K562 (cell line): ENCODE data around the gene CRCP.

Experiments used
- ATF3 ChIP-seq, 2 experiments: fragments of 450-650 bp in 1 of 2; sonication (generic) in 1 of 2; formaldehyde crosslinking in 1 of 2; IDR thresholded peaks in 1 of 2; conservative IDR thresholded peaks in 1 of 2; 2 replicates each; pipeline versions ENCODE4 v1.6.1 to v1.8.1; 2016 to 2023; ENCODE audit warnings: mild to moderate bottlenecking in 2 of 2, moderate library complexity in 2 of 2, inconsistent platforms in 1 of 2, missing genetic modification reagents in 1 of 2
- CEBPZ ChIP-seq: fragments of 150-350 bp; IDR thresholded peaks from 2 replicates; pipeline ENCODE4 v1.6.1; 2014; ENCODE audit warnings: low read depth, mild to moderate bottlenecking, low read length, borderline replicate concordance
- ELF1 ChIP-seq: fragments of 200-800 bp; sonication (Bioruptor generic); IDR thresholded peaks from 2 replicates; pipeline ENCODE4 v1.6.1; 2016; ENCODE audit warnings: missing genetic modification characterization, missing compliant biosample characterization
- EP300 ChIP-seq: IDR thresholded peaks from 2 replicates; pipeline ENCODE4 v1.6.1; 2012; ENCODE audit warnings: low read length, improper control_type of control experiment
- GATAD2A ChIP-seq: fragments of 450-650 bp; IDR thresholded peaks from 2 replicates; pipeline ENCODE4 v1.6.1; 2017
- MXI1 ChIP-seq: IDR thresholded peaks from 2 replicates; pipeline ENCODE4 v1.6.1; 2011; ENCODE audit warnings: low read depth, mild to moderate bottlenecking, improper control_type of control experiment, low read length
- POLR2AphosphoS5 ChIP-seq: IDR thresholded peaks from 2 replicates; pipeline ENCODE4 v1.6.1; 2011; ENCODE audit warnings: mild to moderate bottlenecking, low read depth, low read length, moderate library complexity; ENCODE audit not compliant: control insufficient read depth, insufficient read depth
- RCOR1 ChIP-seq, 2 experiments: IDR thresholded peaks; 2 replicates each; pipeline ENCODE4 v1.6.1; 2012; ENCODE audit warnings: low read depth in 2 of 2, low read length in 2 of 2, borderline replicate concordance in 1 of 2, improper control_type of control experiment in 1 of 2
- TEAD2 ChIP-seq: fragments of 450-650 bp; IDR thresholded peaks from 2 replicates; pipeline ENCODE4 v1.6.1; 2016; ENCODE audit warnings: missing genetic modification characterization, control low read depth, missing compliant biosample characterization
- USF2 ChIP-seq: sonication (generic); formaldehyde crosslinking; IDR thresholded peaks from 2 replicates; pipeline ENCODE4 v1.5.0; 2020; ENCODE audit warnings: missing genetic modification reagents
- ZNF124 ChIP-seq: sonication (generic); formaldehyde crosslinking; IDR thresholded peaks from 2 replicates; pipeline ENCODE4 v1.8.1; 2022; ENCODE audit warnings: missing genetic modification reagents
- ZNF311 ChIP-seq: fragments of 250-450 bp; sonication (Bioruptor Pico); IDR thresholded peaks from 2 replicates; pipeline ENCODE4 v1.4.0; 2020; ENCODE audit warnings: mild to moderate bottlenecking, moderate library complexity

- TF ChIP-seq ELF1 (tag) (no peak), TEAD2 (tag) (no peak), ZNF311 (CRISPR knock-in tag) (no peak), RCOR1 (IDR thresholded peaks at IDR 0.05; ENCODE audit: borderline replicate concordance in 1 of 2, low read depth in 2 of 2, low read length in 2 of 2) (no peak), CEBPZ (no peak), ZNF124 (CRISPR knock-in tag) (no peak), POLR2AphosphoS5 (no peak), USF2 (no peak), MXI1 (no peak), GATAD2A (no peak), EP300 (no peak), ATF3 (IDR thresholded peaks at IDR 0.05) (no peak; the same call in 1 of the 2 replicates), ATF3 (CRISPR knock-in tag; conservative IDR thresholded peaks at IDR 0.05) (no peak)
Observed at GRCh38 chr7:66164356-66164755, 49.7 kb downstream of the CRCP start.
